HG03135 (cell line): ENCODE results near the gene GPR137.

Experiments used
- ATAC-seq: cut with Tn5 transposase; IDR thresholded peaks from one replicate; pipeline ENCODE4 v1.9.1; 2021; ENCODE audit warnings: mild to moderate bottlenecking, moderate library complexity; ENCODE audit not compliant: unreplicated experiment

Gene GPR137, protein sequence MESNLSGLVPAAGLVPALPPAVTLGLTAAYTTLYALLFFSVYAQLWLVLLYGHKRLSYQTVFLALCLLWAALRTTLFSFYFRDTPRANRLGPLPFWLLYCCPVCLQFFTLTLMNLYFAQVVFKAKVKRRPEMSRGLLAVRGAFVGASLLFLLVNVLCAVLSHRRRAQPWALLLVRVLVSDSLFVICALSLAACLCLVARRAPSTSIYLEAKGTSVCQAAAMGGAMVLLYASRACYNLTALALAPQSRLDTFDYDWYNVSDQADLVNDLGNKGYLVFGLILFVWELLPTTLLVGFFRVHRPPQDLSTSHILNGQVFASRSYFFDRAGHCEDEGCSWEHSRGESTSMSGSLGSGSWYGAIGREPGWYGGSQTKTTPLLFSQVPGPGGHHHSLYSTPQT

DNA sequence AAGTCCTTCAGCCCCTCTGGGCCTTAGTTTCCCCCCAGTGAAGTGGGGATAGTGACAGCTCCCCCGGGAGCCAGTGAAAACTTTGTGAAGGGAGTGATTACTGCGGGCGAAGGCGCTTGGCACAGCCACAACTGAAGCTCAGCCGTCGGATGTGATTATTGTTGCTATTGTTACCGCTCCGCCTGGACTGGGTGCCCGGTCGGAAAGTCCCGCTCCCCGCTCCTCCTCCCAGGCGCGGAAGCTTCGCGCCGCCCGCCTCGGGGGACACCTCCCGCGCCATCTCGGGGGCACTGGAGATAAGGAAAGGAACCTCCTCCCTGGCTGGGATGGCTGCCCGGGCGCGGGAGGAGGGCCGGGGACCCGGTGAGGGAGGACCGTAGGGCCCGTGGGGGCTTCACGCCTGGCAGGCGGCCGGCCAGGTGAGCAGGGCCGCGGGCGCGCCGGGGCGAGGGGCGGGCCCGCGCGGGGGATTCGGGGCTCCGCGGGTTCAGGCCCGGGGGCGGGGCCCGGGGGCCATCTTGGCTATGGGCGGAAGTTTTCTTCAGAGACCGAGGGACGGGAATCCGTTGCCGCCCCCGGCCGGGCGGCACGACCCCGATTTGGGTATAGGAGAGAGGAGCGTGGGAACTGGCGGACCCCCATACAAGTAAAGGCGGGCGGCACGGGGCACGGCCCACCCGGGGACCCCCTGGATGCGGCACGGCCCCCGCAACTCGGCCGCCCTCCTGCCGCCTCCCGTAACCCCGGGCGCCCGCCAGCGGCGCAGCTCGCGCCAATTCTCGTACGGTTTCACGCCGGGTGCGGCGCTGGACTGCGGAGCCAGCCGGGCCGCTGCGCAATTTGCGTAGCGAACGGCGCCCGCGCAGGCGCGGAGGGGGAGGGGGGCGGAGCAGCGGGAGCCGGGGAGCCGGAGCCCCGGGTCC is at the start of gene GPR137:
TSS of gene GPR137 (plus strand) at position 887 of the 923 bp plus-strand sequence. CDS start 677 bp downstream, outside the sequence.
- ATAC-seq: peak; percentile 58

DNA sequence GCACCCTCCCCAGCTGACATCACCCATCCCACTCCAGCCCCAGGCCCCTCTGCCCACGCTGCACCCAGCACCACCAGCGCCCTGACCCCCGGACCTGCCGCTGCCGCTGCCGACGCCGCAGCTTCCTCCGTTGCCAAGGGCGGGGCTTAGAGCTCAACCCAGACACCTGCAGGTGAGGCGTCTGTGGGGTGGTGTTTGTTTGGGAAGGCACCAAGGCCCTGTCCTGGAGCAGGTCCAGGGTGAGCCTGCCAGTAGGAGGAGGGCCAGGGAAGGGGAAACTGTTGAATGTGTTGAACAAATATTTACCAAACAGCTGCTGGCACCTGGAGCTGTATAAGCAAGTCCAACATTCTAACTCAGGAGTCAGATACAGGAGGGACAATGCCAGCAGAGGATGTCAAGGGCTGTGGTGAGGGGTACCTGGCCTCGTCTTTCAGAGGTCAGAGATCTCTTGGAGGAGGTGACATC is 48.1 kb upstream of the GPR137 start:
- ATAC-seq: no peak

DNA sequence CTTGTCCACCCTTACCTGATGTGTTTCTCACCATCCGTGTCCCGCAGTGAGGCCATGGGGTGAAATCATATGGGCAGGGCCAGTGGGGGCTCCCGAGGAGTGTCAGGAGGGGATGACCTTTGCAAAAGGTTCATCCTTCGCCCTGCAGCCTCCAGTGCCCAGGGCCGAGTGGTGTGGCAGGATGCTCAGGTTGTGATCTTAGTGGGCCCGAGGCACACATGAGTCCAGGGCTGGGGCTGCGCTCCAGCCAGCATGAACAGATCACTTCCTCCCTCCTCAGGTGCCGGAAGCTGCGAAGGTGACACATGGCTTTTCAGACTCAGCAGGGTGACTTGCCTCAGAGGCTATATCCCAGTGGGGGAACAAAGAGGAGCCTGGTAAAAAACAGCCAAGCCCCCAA is 47.6 kb upstream of the GPR137 start:
- ATAC-seq: no peak

DNA sequence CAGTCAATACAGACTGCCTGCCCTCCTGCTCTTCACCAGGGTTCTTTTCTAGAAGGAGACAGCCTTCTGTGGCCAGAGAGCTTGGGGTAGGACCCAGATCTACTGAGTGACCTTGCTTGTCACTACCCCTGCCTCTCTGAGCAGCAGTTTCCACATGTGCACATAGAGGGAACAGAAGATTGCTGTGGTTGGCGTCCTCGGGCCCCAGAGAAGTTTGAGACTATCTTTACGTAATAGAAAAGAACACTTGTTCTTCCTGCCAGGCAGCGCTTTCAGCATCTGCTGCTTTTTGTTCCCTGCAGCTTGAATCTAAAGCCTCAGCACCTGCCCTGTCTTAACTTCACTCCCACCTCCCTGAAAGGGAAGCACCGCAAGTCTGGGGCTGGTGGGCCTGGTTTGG is 46.6 kb upstream of the GPR137 start:
- ATAC-seq: no peak

DNA sequence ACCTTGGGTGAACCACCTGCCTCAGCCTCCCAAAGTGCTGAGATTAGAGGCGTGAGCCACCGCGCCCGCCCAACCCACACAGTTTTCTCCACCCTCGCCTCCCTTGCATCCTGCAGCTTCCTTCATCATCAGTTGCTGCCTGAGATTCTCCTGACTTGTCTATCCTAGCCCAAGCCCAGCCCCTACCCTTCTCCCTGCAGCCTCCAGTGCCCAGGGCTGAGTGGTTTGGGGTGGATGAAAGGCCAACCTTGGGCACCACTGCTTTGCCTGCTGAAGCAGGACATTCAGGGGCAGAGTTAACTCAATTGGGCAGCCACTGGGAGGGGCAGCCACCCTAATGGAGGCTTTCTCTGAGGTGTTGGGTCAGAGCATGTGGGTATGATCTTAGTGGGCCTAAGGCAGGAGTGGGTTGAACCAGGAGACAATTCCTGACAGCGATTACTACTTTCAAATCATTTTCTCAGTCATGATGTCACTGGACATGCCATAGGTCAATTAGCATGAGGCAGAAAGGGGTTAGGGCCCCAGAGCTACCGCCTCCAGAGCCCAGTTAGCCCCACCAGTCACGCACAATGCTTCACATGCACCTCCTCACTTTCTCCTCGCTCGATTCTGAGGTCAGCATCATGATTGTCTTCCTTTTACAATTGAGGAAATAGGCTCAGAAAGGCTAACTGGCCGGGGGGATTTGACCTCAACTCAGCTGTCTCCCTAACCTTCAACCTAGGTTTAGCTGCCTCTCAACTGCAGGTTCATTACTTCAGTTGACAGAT is 45.8 kb upstream of the GPR137 start:
- peak; percentile 11 for ATAC-seq

DNA sequence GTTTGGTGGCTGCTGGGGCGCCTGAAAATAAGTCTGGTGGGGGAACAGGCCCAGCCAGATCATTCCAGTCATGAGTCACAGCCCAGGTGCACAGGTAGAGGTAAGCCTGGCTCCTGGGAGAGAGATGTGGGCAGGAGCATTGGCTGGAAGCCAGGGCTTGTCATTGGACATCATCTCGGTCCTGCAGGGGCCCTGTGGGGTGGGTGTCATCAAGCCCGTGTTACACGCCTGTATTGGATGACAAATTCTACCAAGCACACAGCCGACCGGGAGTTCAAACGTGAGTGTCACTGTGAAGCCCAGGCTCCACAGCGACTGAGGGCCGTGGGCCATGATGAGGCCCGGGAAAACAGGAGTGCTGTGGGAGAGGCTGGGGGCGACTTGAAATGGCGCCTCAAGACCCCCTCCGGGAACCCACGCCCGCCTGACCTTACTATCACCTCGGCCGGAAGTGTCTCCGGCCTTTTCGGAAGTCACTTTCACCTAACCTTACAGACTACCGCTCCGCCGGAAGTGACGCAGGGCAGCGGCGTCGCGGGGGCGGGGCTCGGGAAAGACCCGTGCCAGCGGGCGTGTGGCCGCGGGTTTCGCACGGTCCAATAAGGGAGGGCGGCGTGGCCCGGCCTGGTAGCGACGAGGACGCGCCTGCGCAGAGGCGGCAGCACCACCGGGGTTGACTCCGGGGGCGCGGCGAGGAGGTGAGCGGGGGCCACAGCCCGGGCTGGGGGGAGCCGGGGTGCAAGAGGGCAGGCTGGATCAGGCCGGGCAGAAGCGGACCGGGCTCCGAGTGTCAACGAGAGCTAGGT is 45.0 kb upstream of the GPR137 start, which contains the start of gene FKBP2:
TSS of gene FKBP2 (plus strand) at position 661 of the 806 bp plus-strand sequence. CDS start 1,293 bp downstream, outside the sequence.
- ATAC-seq: peak; percentile 45

DNA sequence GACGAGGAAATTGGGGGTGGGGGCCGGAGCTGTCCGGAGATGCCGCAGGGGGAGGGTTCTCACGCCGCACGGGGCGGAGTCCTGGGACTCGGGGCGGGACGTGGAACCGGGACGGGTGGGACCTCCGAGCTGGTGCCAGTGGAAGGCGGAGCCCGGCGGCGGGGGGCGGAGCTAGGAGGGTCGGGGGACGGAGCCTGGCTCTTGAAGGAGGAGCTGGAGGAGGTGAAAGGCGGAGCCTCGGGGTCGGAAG is 44.5 kb upstream of the GPR137 start:
- peak; percentile 66 for ATAC-seq

DNA sequence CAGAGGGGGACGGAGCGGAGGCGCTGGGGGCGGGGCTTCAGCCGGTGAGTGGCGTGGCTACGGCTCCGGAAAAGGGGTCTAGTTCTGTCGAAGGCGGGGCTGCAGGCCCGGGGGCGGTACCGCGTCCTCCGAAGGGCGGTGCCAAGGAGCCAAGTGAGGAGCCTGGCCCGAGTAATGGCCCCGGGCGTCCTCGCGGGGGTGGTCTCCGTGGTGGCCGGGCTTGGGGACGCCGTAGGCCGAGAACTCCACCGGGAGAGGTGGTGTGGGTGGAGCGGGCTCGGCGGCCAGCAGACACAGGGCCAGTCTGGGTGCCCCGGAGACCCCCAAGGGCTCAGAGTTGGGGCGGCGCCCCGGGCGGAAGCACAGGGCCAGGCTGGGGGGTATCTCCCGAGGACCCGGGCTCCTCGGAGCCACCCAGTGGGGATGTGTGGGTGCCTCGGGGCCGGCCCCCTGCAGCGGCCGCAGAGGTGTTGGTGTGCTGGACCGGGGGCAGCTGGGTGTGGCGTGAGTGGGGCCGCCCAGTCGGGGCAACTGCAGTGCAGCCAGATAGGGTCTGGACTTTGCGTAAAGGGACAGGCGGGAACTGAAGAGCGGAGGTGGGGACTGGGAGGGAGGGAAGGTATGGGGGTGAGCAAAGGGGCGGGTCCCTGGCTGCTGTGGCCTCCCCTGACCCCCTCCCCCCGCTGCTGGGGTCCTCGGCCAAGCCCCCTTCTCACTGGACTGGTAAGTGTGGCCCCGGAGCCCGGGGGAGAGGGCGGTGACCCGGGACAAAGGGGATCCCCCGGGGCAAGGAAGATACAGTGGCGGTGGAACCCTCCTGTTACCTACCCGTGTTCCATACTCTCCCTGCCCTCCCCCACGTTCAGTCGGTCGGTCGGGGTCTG is 43.9 kb upstream of the GPR137 start:
- peak; percentile 10 for ATAC-seq

DNA sequence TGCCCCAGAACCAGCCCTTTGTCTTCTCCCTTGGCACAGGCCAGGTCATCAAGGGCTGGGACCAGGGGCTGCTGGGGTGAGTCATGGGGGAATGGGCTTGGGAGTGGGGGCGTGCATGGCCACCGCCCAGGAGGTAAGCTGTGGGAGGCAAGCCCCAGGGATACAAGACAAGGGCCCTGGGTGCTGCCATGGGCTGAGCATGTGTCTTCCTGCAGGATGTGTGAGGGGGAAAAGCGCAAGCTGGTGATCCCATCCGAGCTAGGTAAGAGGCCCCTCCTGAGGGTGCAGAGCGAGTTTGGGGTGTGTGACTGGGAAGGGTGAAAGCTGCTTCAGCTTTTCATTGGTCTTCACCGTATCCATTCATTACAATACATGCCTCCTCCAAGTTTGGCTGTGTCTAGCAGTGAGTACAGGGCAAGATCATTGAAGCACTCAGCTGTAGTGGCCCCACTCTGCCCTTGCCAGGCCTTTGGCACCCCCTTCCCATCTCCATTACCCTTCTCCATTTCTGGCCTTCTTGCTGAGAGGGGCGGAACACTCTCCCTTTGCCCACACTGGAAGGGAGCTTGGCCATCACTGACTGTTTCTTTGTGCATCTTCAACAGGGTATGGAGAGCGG is 42.3 kb upstream of the GPR137 start:
- ATAC-seq: no peak

DNA sequence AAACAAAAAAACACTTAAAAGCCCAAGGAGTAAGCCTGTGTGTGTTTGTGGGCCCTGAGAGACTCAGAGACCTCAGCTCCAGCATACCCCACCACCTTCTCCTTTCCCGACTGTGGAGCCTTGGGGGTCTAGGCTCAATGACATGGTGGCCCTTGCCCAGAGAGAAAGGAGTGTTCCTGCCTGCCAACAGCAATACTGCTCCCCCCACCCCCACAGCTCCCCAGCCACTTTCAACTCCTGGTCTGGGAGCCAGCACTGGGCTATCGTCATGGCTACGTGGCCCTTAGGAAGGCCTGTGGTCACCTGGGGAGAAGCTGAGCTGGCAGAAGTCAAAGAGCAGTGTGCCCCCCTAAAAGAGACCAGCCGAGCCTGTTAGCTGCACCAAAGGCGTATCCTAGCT is 41.5 kb upstream of the GPR137 start:
- no peak for ATAC-seq

DNA sequence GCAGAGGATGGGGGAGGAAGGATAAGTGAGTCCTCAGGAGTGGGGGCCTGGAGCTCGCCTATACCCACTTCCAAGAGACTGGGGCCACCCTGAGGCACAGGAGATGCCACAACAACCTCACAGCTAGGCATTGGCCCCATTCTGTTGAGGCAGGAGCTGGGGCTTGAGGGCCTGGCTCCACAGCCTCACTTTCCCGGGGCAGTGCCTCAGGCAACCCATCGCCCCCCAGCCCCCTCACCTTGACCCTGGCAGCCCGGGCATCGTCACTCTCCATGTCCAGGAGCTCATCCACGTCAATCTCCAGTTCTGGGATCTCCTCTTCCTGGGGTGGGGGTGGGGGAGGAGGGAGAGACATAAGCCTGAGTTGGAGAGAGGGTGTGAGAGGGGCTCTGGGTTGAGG is 40.7 kb upstream of the GPR137 start:
- ATAC-seq: no peak

DNA sequence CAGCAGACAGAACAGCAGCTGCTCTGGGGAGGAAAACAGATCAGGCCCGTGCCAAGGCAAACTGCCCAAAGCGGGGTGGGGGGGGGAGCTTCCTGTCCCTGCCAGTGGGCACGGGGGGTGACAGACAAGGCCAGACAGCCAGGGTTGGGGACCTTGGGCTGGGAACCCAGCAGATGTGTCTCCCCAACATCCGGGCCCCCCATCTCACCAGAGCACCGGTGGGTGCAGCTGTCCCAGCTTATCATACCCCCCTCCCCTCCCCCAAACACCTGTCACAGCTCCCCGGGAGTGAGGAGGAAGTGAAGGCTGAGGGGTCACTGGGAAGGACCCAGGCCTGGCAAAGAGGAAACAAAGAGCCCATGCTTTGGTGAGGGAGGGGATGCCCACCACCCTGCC is 40.2 kb upstream of the GPR137 start:
- ATAC-seq: no peak

DNA sequence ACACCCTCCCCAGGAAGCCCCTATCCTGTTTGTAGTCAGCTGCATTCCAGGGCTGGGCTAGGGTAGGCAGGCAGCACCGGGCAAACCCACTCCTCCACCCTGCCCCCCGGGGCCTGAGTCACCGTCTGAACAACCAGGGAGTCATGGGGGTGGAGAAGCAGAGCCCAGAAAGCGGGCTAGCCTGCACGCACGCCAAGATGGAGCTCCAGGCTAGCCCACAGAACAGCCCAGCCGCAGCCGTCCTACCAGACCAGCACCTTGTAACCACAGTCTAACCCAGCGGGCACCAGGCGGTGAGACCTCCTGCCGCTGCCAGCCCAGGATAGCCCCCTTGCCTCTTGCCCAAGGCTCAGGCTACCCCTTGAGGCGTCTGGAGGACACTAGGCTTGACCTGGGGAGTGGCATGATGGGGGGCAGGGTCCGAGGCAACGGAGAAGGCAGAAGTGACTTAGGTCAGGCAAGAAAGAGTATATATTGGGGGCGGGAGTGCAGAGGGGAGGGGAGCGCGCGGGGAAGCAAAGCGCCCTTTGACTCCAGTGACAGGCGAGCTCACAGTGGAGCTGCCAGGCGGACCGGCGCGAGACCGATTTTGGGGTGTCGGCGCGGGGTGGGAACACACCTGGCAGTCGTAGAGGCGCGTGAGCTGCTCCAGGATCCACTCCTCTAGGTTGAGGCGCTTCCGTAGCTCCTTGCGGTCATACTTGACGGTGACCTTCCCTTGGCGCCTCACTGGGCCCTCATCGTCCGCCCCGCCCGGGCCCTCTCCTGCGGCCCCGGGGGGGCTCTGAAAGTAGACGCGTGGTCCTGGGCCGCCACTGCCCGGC is 39.6 kb upstream of the GPR137 start:
- no peak for ATAC-seq

DNA sequence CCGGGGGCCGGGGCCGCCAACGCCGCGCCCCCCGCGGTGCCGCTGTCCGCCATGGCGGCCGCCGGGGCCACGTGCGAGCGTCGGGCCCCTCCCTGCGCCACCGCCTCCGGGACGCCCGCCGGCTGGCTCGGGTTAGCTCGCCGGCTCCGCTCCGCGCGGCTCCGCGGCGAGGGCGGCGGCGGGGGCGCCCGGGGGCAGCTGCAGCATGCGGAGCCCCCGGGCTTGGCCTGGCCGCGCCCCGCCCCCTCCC is 39.1 kb upstream of the GPR137 start:
- peak; percentile 11 for ATAC-seq

DNA sequence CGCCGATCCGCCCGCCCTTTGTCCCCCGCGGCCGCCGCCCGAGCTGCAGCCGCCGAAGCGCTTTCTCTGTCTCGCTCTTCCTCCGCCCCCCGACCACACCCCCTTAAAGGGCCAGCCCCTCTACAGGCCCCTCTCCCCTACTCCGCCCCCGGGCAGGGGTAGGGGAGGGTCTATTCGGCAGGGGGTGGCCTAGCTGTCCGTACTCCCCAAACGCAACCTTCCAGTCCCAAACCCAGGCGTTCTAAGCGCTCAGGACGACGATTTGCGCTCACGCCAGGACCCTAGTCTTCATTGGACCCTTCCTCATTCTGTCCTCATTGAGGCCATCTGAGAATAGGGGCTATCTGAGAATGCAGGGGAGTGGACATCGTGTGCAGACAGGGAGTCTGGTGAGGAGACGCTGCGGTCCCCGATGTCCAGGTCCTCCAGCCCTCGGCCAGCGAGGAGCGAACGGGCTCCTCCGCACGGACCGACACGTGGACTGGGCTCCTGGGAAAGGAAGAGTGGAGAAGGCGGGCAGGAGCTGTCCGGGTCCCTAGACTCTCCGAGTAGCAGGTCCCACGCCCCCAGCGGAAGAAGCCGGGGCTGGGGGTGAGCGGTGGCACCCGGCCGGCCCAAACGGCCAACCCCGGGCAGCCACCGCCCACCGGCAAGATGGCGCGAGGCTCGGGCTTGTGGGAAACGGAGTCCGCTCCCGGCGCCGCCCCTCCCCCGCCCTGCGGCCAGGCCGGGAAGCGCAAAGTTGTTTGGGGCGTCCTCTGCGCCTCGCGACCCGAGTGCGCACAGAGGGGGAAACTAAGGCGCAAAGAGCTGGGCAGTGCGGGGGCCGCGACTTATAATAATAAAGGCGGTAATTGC is 38.5 kb upstream of the GPR137 start, which contains the start of gene PPP1R14B:
TSS of gene PPP1R14B (minus strand) at position 73 of the 858 bp plus-strand sequence. CDS start 270 bp downstream, outside the sequence.
- ATAC-seq: peak; percentile 33

DNA sequence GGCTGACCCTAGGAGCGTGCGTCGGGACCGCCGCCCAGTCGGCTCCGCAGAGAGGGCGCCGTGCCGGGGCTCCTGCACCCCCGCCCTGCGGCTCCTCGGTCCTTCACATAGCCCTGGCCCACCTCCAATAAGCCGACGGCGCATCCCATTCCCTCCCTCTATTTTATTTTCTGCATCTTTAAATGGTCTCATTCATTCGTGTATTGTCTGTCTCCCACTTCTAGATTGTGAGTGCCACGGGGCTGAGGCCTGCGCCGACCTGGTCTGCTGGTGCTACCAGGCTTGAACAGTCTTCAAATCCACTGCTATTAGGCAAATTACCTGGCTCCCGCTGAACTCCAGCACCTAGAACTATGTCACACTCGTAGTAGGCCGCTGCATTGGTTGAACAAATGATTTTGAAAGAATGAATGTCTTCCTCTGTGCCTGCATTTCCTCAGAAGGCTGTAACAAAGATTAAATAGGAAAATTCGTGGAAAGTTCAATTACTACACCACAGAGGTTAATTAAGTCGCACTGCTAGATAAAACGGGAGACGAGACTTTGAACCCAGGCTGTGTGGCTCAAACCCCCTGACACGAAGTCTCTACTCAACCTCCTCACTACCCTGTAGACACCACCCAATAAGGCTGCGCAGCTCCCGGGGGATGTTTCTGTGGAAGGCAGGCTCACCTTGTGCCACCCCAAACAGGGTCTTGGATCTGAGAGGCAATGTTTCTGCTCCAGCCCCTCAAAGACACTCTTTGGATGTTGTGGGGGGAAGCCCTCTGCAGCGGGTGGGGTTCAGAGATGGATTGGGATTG is 37.7 kb upstream of the GPR137 start:
- ATAC-seq: no peak
